ENCODE measurements around the gene FLNC. TPM values are rescaled to one million over a fixed set of nuclear protein-coding genes. Genes with fewer than 3 reads are reported as not detected.

FLNC gene
- total and polyA plus RNA-seq, 9 of the 15 experiments (the other 6 are each of a cell fraction or from before 2014, with no cell fraction given) = 0.90 to 155 (median 28.8) TPM

GRCh38 chr7:128838109-128838779 is 8.0 kb downstream of the FLNC start (continued):
- no peak for TF ChIP-seq DIDO1 (tag; IDR thresholded peaks at IDR 0.05; ENCODE audit: low read depth)
- TF ChIP-seq PREB (CRISPR knock-in tag; IDR thresholded peaks at IDR 0.05) = no peak
- TF ChIP-seq ZNF175 (CRISPR knock-in tag; IDR thresholded peaks at IDR 0.05; ENCODE audit: low read depth) = no peak
- TF ChIP-seq SMARCE1 (IDR thresholded peaks at IDR 0.05) = no peak
- no peak for TF ChIP-seq ZNF764 (CRISPR knock-in tag; IDR thresholded peaks at IDR 0.05; ENCODE audit: low read depth)
- no peak for TF ChIP-seq ZNF274 (IDR thresholded peaks at IDR 0.05; ENCODE audit: borderline replicate concordance, low read depth, low read length)
- TF ChIP-seq TSHZ1 (CRISPR knock-in tag; IDR thresholded peaks at IDR 0.05) = no peak
- TF ChIP-seq ESRRA (IDR thresholded peaks at IDR 0.05; ENCODE audit: borderline replicate concordance, low read depth) = 0 out of 2 replicates have a peak, but pooled peaks have one; percentile 9
- no peak for TF ChIP-seq NCOA4 (IDR thresholded peaks at IDR 0.05; ENCODE audit: partially characterized antibody)
- TF ChIP-seq SMAD3 (CRISPR knock-in tag; conservative IDR thresholded peaks at IDR 0.05) = no peak
- TF ChIP-seq NR2C2 (CRISPR knock-in tag; IDR thresholded peaks at IDR 0.05) = peak; percentile 94
- TF ChIP-seq NR2C2 (tag; IDR thresholded peaks at IDR 0.05) = peak; percentile 89
